T-cell (primary cell): ENCODE results near the gene ROR2. TPM values are rescaled to one million over a fixed set of nuclear protein-coding genes. Genes with fewer than 3 reads are reported as not detected.

ENCODE experiments used
- ATAC-seq, 4 experiments: fragments of 200-7000 bp in 3 of 4; fragments of 150-1000 bp in 1 of 4; cut with Tn5 transposase; replicated peaks in 1 of 4; 1 replicate in 3 of 4; 2 replicates in 1 of 4; pipeline ENCODE4 v1.10.0; 2021; ENCODE audit warnings: moderate library complexity in 3 of 4, mild to moderate bottlenecking in 2 of 4, moderate number of reproducible peaks in 1 of 4
- CTCF ChIA-PET, 2 donors: fragments of 300-600 bp; sonication (Branson Sonifier 250); formaldehyde crosslinking; loops; one replicate each; lab custom pipeline; 2022; ENCODE audit warnings: antibody characterized with exemption in 2 of 2; lab: Charles Lee
- POLR2A ChIA-PET, 2 donors: fragments of 300-600 bp; sonication (Branson Sonifier 250); formaldehyde crosslinking; loops; one replicate each; lab custom pipeline; 2022; ENCODE audit warnings: antibody characterized with exemption in 2 of 2; lab: Charles Lee
- DNase-seq, 35 experiments: peaks; one replicate each; pipeline versions ENCODE4 v3.0.0 to v3.0.0-alpha.2; 2013 to 2023
- H3K27ac ChIP-seq: one replicate; pipeline ENCODE4 v1.5.1; 2013; ENCODE audit warnings: low read length
- H3K27me3 ChIP-seq, 2 experiments: replicated peaks in 1 of 2; 1 replicate in 1 of 2; 2 replicates in 1 of 2; pipeline versions ENCODE4 v1.6.1 to v1.7.0; 2013; ENCODE audit warnings: low read length in 1 of 2, mixed read lengths in 1 of 2; ENCODE audit not compliant: control insufficient read depth in 2 of 2, insufficient read depth in 2 of 2; ENCODE audit errors: extremely low read depth in 1 of 2
- H3K36me3 ChIP-seq, 2 donors: 1 replicate in 1 of 2; 2 replicates in 1 of 2; pipeline versions ENCODE4 v1.6.1 to v1.7.0; 2013; ENCODE audit warnings: low read length in 1 of 2; ENCODE audit not compliant: control insufficient read depth in 2 of 2, insufficient read depth in 1 of 2; ENCODE audit errors: extremely low read depth in 1 of 2
- H3K4me1 ChIP-seq, 2 experiments: 1 replicate in 1 of 2; 2 replicates in 1 of 2; pipeline versions ENCODE4 v1.6.1 to v1.7.0; 2013; ENCODE audit warnings: low read length in 2 of 2, mixed read lengths in 1 of 2; ENCODE audit not compliant: insufficient read depth in 2 of 2, control insufficient read depth in 1 of 2; ENCODE audit errors: extremely low read depth in 1 of 2
- H3K4me3 ChIP-seq, 2 donors: 1 replicate in 1 of 2; 2 replicates in 1 of 2; pipeline versions ENCODE4 v1.5.1 to v1.7.0; 2013; ENCODE audit warnings: mild to moderate bottlenecking in 2 of 2, low read length in 1 of 2, moderate library complexity in 1 of 2; ENCODE audit not compliant: control insufficient read depth in 1 of 2; ENCODE audit errors: extremely low read depth in 1 of 2
- H3K9me3 ChIP-seq: 2 replicates; pipeline ENCODE4 v1.7.0; 2013
- H3K27ac Mint-ChIP-seq, 2 donors: one replicate each; pipeline ENCODE4 v1.8.0; 2020 to 2021; ENCODE audit warnings: mild to moderate bottlenecking in 2 of 2, mixed read lengths in 2 of 2
- H3K27me3 Mint-ChIP-seq, 2 donors: one replicate each; pipeline ENCODE4 v1.8.0; 2021 to 2022; ENCODE audit warnings: mixed read lengths in 2 of 2
- H3K36me3 Mint-ChIP-seq: one replicate; pipeline ENCODE4 v1.8.0; 2021; ENCODE audit warnings: mixed read lengths
- H3K4me1 Mint-ChIP-seq, 3 donors: one replicate each; pipeline ENCODE4 v1.8.0; 2020 to 2022; ENCODE audit warnings: mixed read lengths in 3 of 3, mild to moderate bottlenecking in 1 of 3
- H3K4me3 Mint-ChIP-seq, 3 donors: one replicate each; pipeline ENCODE4 v1.8.0; 2020 to 2022; ENCODE audit warnings: mild to moderate bottlenecking in 3 of 3, mixed read lengths in 3 of 3, moderate library complexity in 3 of 3
- H3K9me3 Mint-ChIP-seq, 3 donors: one replicate each; pipeline ENCODE4 v1.8.0; 2020 to 2022; ENCODE audit warnings: mixed read lengths in 3 of 3
- WGBS: methylation state at CpG from one replicate; pipeline ENCODE4 v1.1.5; 2013; ENCODE audit warnings: missing lambda C conversion rate; ENCODE audit not compliant: insufficient coverage; 5-methylcytosine and 5-hydroxymethylcytosine counted together
- total RNA-seq, 35 experiments: library from RNA in 6 of 35; stranded (reverse) in 6 of 35; fragments of 120-200 nt in 1 of 35; gene quantifications; one replicate each; pipeline versions ENCODE4 v1.2.1 to v1.2.4 and lab custom pipeline; 2013 to 2026

ROR2 gene
- total RNA-seq, 5 donors from 2014 or later (not counting 1 experiment from before 2014, with no cell fraction given): 0.07 to 0.28 (median 0.15) TPM; not detected in 1

DNA sequence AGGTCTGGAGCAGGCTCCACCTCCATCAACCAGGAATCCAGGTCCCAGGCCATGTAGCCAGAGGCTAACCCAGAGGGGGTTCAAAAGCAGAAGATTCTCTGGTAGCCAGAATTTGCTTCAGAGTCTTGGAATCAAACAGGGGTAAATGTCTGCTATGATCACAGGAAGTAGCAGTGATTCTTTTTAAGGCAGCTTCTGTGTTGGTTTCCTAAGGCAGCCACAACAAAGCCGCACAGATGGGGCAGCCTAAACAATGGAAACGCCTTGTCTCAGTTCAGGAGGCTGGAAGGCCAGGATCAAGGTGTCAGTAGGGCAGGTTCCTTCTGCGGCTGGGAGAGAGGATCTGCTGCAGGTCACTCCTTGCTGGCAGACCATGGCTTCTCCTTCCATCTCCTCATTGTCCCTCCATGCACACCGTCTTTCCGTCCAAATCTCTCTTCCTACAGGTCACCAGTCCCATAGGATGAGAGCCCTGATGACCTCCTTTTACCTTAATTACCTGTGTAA is 167.3 kb downstream of the ROR2 start:
- DNase-seq (peak in 1 of 35 experiments; percentile 16), ATAC-seq (peak in 1 of 4 experiments; percentile 42)
- Histone ChIP-seq H3K27ac (no peak overlapping the region), H3K4me1 (peaks cover 2 to 8% of the 10 kb centered on the region in 2 experiments), H3K4me3 (no peak overlapping the region), H3K9me3 (no peaks in the 10 kb centered on the region), H3K27me3 (peaks cover 0 to 25% of the 10 kb centered on the region in 2 experiments), H3K36me3 (no peaks in the 10 kb centered on the region)
- no peak overlapping the region for H3K4me3 Mint-ChIP-seq
- H3K27me3 Mint-ChIP-seq: peaks cover 24 to 32% of the 10 kb centered on the region in 2 donors
- POLR2A ChIA-PET: no interaction called here
- WGBS: 58% methylated on average over 5 of the region's 5 CpGs
- peaks cover 17 to 22% (median 18%) of the 10 kb centered on the region in 3 donors for H3K4me1 Mint-ChIP-seq
- CTCF ChIA-PET: interaction anchor here in 1 of 2 donors (0.7 kb wide), 1 partner anchor 10 kb away, joined by 3 read pairs; no protein-coding TSS in a partner anchor
- H3K36me3 Mint-ChIP-seq: no peaks in the 10 kb centered on the region
- H3K9me3 Mint-ChIP-seq: peaks cover 3 to 4% (median 4%) of the 10 kb centered on the region in 3 donors
- H3K27ac Mint-ChIP-seq: peak overlapping the region in 1 of 2 donors; percentile 5

DNA sequence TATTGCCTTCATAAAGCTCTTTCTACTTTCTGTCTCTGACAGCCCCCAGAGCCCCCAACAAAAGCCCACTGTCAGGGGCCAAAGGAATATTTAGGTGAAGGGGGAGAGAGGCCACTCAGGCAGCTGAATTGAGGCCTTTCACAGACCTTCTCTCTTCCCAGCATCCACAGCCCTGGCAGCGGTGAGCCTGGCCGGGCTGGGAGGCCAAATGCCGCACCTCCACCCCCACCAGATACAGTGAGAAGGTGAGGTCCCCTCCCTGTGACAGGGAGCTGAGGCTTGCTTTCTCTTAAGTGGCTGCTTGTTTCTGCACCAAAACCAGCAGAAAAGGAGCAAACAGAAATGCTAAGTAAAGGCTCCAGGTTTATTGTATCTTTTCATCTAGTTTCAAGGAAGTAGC is 168.1 kb downstream of the ROR2 start:
- Mint-ChIP-seq H3K9me3 (peaks cover 0 to 4% (median 3%) of the 10 kb centered on the region in 3 donors), H3K4me1 (peaks cover 17 to 27% (median 18%) of the 10 kb centered on the region in 3 donors), H3K27me3 (peaks cover 23 to 38% of the 10 kb centered on the region in 2 donors), H3K27ac (no peak overlapping the region), H3K4me3 (no peak overlapping the region), H3K36me3 (no peaks in the 10 kb centered on the region)
- ChIA-PET POLR2A (no interaction called here), CTCF (interaction anchor here (0.6 to 0.7 kb wide), 2 partner anchors 9 to 244 kb away, joined by 3 to 4 read pairs; no protein-coding TSS in a partner anchor)
- no peaks in the 10 kb centered on the region for H3K9me3 ChIP-seq
- no peak overlapping the region for H3K4me3 ChIP-seq
- no peaks in the 10 kb centered on the region for H3K36me3 ChIP-seq
- H3K4me1 ChIP-seq: peaks cover 2 to 8% of the 10 kb centered on the region in 2 experiments
- ATAC-seq (no peak), DNase-seq (no peak)
- no peak overlapping the region for H3K27ac ChIP-seq
- WGBS: no CpG with 5 or more reads among the region's 3 CpGs
- peaks cover 0 to 25% of the 10 kb centered on the region in 2 experiments for H3K27me3 ChIP-seq

DNA sequence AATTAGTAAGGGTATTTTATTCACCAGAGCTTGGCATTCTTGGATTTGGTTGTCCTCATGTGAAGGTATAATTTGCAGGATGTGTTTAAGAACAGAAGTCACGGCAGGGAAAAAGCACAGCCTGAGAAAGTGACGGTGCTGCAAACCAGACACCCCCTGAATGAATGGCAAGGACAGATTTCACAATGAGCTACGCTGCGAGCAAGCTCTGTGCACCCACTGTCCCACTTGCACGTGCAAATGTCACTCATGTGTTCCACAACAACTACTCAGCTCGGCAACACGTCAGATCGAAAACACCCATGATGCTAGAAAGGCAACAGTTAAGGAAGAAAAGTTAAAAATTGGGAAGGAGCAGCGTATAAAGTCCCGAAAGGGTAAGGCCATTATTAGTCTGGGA is 168.9 kb downstream of the ROR2 start:
- ATAC-seq (no peak), DNase-seq (no peak)
- Histone ChIP-seq H3K27me3 (peaks cover 0 to 25% of the 10 kb centered on the region in 2 experiments), H3K4me3 (no peak overlapping the region), H3K27ac (no peak overlapping the region), H3K36me3 (no peaks in the 10 kb centered on the region), H3K9me3 (no peaks in the 10 kb centered on the region), H3K4me1 (peaks cover 2 to 8% of the 10 kb centered on the region in 2 experiments)
- H3K4me1 Mint-ChIP-seq: peaks cover 17 to 28% (median 18%) of the 10 kb centered on the region in 3 donors
- 89% methylated on average over 3 of the region's 10 CpGs for WGBS
- H3K4me3 Mint-ChIP-seq: no peak overlapping the region
- H3K27me3 Mint-ChIP-seq: peaks cover 22 to 44% of the 10 kb centered on the region in 2 donors
- no peaks in the 10 kb centered on the region for H3K36me3 Mint-ChIP-seq
- ChIA-PET CTCF (no interaction called here), POLR2A (interaction anchor here in 1 of 2 donors (0.6 kb wide), 1 partner anchor 314 kb away, joined by 3 read pairs; no protein-coding TSS in a partner anchor)
- no peak overlapping the region for H3K27ac Mint-ChIP-seq
- peaks cover 0 to 4% (median 0%) of the 10 kb centered on the region in 3 donors for H3K9me3 Mint-ChIP-seq

DNA sequence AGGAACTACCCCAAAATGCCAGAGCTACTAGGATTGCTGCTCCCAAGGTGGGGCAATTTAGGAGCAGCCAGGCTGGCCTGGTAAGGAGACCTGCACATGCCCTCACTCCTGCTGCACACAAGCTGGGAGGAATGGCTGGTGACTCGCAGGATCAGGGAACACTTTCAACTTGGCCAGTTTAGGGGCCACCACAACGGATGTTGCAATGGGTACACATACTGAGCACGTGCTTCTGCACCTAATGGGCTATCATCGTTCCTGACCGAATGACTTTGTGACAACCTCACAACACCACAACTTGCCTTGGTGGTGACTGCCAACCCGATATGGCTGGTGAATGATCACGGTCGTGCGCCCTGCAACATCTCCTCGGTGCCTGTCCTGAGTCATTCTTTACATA is 172.0 kb downstream of the ROR2 start:
- Mint-ChIP-seq H3K36me3 (no peaks in the 10 kb centered on the region), H3K27me3 (peaks cover 24 to 43% of the 10 kb centered on the region in 2 donors), H3K27ac (no peak overlapping the region), H3K4me3 (no peak overlapping the region), H3K4me1 (peaks cover 9 to 15% (median 10%) of the 10 kb centered on the region in 3 donors), H3K9me3 (peaks cover 0 to 1% (median 0%) of the 10 kb centered on the region in 3 donors)
- ATAC-seq (no peak), DNase-seq (no peak)
- WGBS: 91% methylated on average over 10 of the region's 10 CpGs
- Histone ChIP-seq H3K27ac (no peak overlapping the region), H3K36me3 (no peaks in the 10 kb centered on the region), H3K9me3 (no peaks in the 10 kb centered on the region), H3K27me3 (peaks cover 0 to 18% of the 10 kb centered on the region in 2 experiments), H3K4me1 (peaks cover 2 to 11% of the 10 kb centered on the region in 2 experiments), H3K4me3 (no peak overlapping the region)
- POLR2A ChIA-PET: no interaction called here
- CTCF ChIA-PET: no interaction called here

DNA sequence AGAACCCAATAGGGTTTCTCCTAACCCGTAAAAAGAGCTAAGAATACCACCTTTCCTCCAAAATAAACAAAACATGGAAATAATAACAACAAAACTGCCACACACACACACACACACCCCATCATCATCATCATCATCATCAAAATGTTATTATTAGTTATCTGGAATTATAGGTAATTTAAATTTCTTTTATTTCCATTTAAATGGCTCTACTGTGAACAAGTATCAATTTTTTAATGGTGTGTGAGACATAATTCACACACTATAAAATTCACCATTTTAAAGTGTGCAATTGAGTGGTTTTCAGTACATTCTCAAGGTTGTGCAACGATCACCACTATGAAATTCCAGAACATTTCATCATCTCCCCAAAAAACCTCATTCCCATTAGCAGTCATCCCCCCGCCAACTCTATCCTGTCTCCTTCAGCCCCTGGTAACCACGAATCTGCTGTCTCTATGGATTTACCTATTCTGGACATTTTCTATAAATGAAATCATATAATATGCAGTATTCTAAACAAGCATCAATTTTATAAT is 172.7 kb downstream of the ROR2 start:
- no peak overlapping the region for H3K4me3 Mint-ChIP-seq
- Histone ChIP-seq H3K27ac (no peak overlapping the region), H3K4me1 (peaks cover 2 to 5% of the 10 kb centered on the region in 2 experiments), H3K9me3 (no peaks in the 10 kb centered on the region), H3K4me3 (no peak overlapping the region), H3K36me3 (no peaks in the 10 kb centered on the region), H3K27me3 (peaks cover 0 to 15% of the 10 kb centered on the region in 2 experiments)
- H3K36me3 Mint-ChIP-seq: no peaks in the 10 kb centered on the region
- ATAC-seq (no peak), DNase-seq (no peak)
- ChIA-PET POLR2A (no interaction called here), CTCF (no interaction called here)
- no peaks in the 10 kb centered on the region for H3K9me3 Mint-ChIP-seq
- H3K4me1 Mint-ChIP-seq: peaks cover 2 to 8% (median 3%) of the 10 kb centered on the region in 3 donors
- no CpG with 5 or more reads among the region's 4 CpGs for WGBS
- peaks cover 24 to 41% of the 10 kb centered on the region in 2 donors for H3K27me3 Mint-ChIP-seq
- H3K27ac Mint-ChIP-seq: no peak overlapping the region

DNA sequence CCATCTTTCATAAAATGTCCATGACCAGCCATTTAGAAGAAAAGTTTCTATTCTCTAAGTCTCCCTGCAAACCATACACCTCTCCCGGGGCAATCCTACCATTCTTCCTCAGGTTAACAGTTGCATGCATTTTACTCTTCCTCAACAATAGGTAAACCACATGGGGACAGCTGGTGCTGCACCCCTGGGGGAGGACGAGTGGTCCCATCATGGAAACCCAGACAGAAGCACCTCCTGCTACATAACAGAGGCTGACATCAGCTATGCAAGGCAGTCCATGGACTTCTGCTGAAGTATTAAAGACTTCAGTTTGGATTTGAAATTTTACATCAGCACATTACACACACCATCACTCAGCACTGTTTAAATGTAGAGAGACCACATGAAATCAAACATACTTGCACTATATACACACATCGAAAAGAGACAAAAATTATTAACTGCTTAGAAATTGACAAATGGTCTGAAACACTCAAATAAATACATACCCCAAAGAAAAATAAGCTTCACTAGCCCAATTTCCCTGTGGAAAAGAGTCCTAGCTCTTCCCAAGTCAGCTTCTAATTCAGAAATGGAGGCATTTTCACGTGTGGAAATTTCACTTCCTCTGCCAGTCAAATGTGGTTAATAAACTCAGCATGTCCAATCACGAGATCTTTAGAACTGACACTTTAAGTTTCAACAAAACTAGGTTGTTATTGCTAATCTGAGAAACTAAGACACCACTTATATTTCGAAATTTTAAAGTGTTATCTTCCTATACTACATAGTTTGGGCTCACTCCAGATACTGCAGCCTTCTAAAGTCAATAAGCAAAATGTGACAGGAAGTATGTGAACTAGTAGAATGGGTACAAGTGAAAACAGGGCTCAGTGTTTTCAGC is 173.4 kb downstream of the ROR2 start:
- no peaks in the 10 kb centered on the region for H3K36me3 Mint-ChIP-seq
- 80% methylated on average over 1 of the region's 6 CpGs for WGBS
- H3K27ac Mint-ChIP-seq: no peak overlapping the region
- H3K9me3 ChIP-seq: no peaks in the 10 kb centered on the region
- H3K4me3 Mint-ChIP-seq: no peak overlapping the region
- peaks cover 0 to 15% of the 10 kb centered on the region in 2 experiments for H3K27me3 ChIP-seq
- POLR2A ChIA-PET: no interaction called here
- CTCF ChIA-PET: no interaction called here
- H3K9me3 Mint-ChIP-seq: no peaks in the 10 kb centered on the region
- DNase-seq (no peak), ATAC-seq (no peak)
- no peak overlapping the region for H3K4me3 ChIP-seq
- H3K27me3 Mint-ChIP-seq: peaks cover 24 to 43% of the 10 kb centered on the region in 2 donors
- peaks cover 0 to 4% of the 10 kb centered on the region in 2 experiments for H3K4me1 ChIP-seq
- no peaks in the 10 kb centered on the region for H3K36me3 ChIP-seq
- no peak overlapping the region for H3K27ac ChIP-seq
- peaks cover 0 to 6% (median 0%) of the 10 kb centered on the region in 3 donors for H3K4me1 Mint-ChIP-seq
